ENCODE data around the gene C2orf68.

GRCh38 chr2:85621338-85621737, 9.5 kb upstream of the C2orf68 start:
- TF ChIP-seq CTCF (IDR thresholded peaks at IDR 0.05): no peak
- no peak for TF ChIP-seq POLR2AphosphoS5 (IDR thresholded peaks at IDR 0.05)
